H1 (cell line): ENCODE data around the gene MPPED1. TPM values are rescaled to one million over a fixed set of nuclear protein-coding genes. Genes with fewer than 3 reads are reported as not detected.

Source experiments
- CTCF ChIA-PET: fragments of 300-600 bp; sonication (Branson Sonifier 250); formaldehyde crosslinking; loops from one replicate; lab custom pipeline; 2021; ENCODE audit not compliant: partially characterized antibody; lab: Charles Lee
- POLR2A ChIA-PET: fragments of 300-600 bp; sonication (Branson Sonifier 250); formaldehyde crosslinking; loops from one replicate; lab custom pipeline; 2021; ENCODE audit warnings: inconsistent platforms; ENCODE audit not compliant: partially characterized antibody; lab: Charles Lee
- DNase-seq, 2 experiments: peaks; one replicate each; pipeline versions ENCODE4 v3.0.0 to v3.0.0-alpha.2; 2010 to 2022; ENCODE audit warnings: low spot score in 2 of 2, low read depth in 1 of 2, mixed read lengths in 1 of 2
- FAIRE-seq: peaks from 2 replicates; lab custom pipeline; 2011; peaks lifted over from hg19 to GRCh38; lab: Jason Lieb, UNC
- H2AFZ ChIP-seq: 2 replicates; pipeline ENCODE4 v1.8.1; 2012; ENCODE audit warnings: low read length, inconsistent platforms
- H2AK5ac ChIP-seq: 2 replicates; pipeline ENCODE4 v1.6.1; 2013; ENCODE audit warnings: low read depth, low read length
- H2BK120ac ChIP-seq: replicated peaks from 2 replicates; pipeline ENCODE3; 2013; ENCODE audit warnings: low read depth, low read length, inconsistent platforms
- H2BK12ac ChIP-seq: 2 replicates; pipeline ENCODE4 v1.6.1; 2013; ENCODE audit warnings: low read depth, low read length
- H2BK15ac ChIP-seq: 2 replicates; pipeline ENCODE4 v1.6.1; 2013; ENCODE audit warnings: low read length
- H2BK20ac ChIP-seq: 2 replicates; pipeline ENCODE4 v1.6.1; 2013; ENCODE audit warnings: low read length
- H2BK5ac ChIP-seq: 2 replicates; pipeline ENCODE4 v1.6.1; 2013; ENCODE audit warnings: low read depth, low read length
- H3K14ac ChIP-seq: 2 replicates; pipeline ENCODE4 v1.6.1; 2013; ENCODE audit warnings: inconsistent platforms; ENCODE audit not compliant: insufficient read length
- H3K18ac ChIP-seq: 2 replicates; pipeline ENCODE4 v1.6.1; 2013; ENCODE audit warnings: low read length; ENCODE audit errors: extremely low read depth
- H3K23ac ChIP-seq: 2 replicates; pipeline ENCODE4 v1.6.1; 2013; ENCODE audit warnings: inconsistent platforms; ENCODE audit not compliant: insufficient read length
- H3K23me2 ChIP-seq: 2 replicates; pipeline ENCODE4 v1.6.1; 2013; ENCODE audit warnings: low read depth, low read length
- H3K27ac ChIP-seq: 2 replicates; pipeline ENCODE4 v1.6.1; 2011; ENCODE audit warnings: low read depth, low read length, inconsistent platforms
- H3K27me3 ChIP-seq, 4 experiments: replicated peaks in 1 of 4; 1 replicate in 1 of 4; 2 replicates in 3 of 4; pipeline versions ENCODE4 v1.6.1 to v1.8.1; 2011 to 2013; ENCODE audit warnings: low read length in 3 of 4, mild to moderate bottlenecking in 3 of 4, inconsistent platforms in 2 of 4, mixed read lengths in 2 of 4, moderate library complexity in 1 of 4; ENCODE audit not compliant: control insufficient read depth in 3 of 4, insufficient read depth in 3 of 4; ENCODE audit errors: extremely low read depth in 1 of 4
- H3K36me3 ChIP-seq, 4 experiments: 2 replicates each; pipeline versions ENCODE4 v1.6.1 to v1.8.1; 2011 to 2013; ENCODE audit warnings: mild to moderate bottlenecking in 4 of 4, low read length in 3 of 4, moderate library complexity in 2 of 4, control low read depth in 1 of 4, inconsistent platforms in 1 of 4; ENCODE audit not compliant: insufficient read depth in 4 of 4, control insufficient read depth in 2 of 4
- H3K4ac ChIP-seq: replicated peaks from 2 replicates; pipeline ENCODE3; 2013; ENCODE audit warnings: low read length, low read depth, mixed read lengths, inconsistent platforms; ENCODE audit not compliant: insufficient read length
- H3K4me1 ChIP-seq, 4 experiments: replicated peaks in 1 of 4; 1 replicate in 1 of 4; 2 replicates in 3 of 4; pipeline versions ENCODE4 v1.6.1 to v1.8.1; 2011 to 2013; ENCODE audit warnings: low read length in 3 of 4, inconsistent platforms in 2 of 4, mixed read lengths in 1 of 4; ENCODE audit not compliant: insufficient read depth in 4 of 4, control insufficient read depth in 3 of 4
- H3K4me2 ChIP-seq, 2 experiments: 2 replicates each; pipeline versions ENCODE4 v1.6.1 to v1.8.1; 2011 to 2013; ENCODE audit warnings: low read depth in 2 of 2, low read length in 2 of 2, control low read depth in 1 of 2, inconsistent platforms in 1 of 2, mild to moderate bottlenecking in 1 of 2; ENCODE audit not compliant: insufficient read depth in 1 of 2
- H3K4me3 ChIP-seq, 4 experiments: fragments of 200-600, 300-600 bp in 1 of 4; sonication (generic), shearing (Covaris generic), sonication (Bioruptor Twin) in 1 of 4; 2 replicates each; pipeline versions ENCODE4 v1.5.1 to v1.8.1; 2011 to 2016; ENCODE audit warnings: low read length in 4 of 4, low read depth in 3 of 4, control low read depth in 2 of 4, inconsistent platforms in 2 of 4, mild to moderate bottlenecking in 2 of 4, mixed read lengths in 1 of 4, moderate library complexity in 1 of 4; ENCODE audit not compliant: insufficient read depth in 2 of 4; ENCODE audit errors: extremely low read depth in 1 of 4
- H3K56ac ChIP-seq: replicated peaks from 2 replicates; pipeline ENCODE3; 2013; ENCODE audit warnings: low read depth, mild to moderate bottlenecking, mixed read lengths, low read length, inconsistent platforms; ENCODE audit not compliant: insufficient read length
- H3K79me1 ChIP-seq: 2 replicates; pipeline ENCODE4 v1.6.1; 2013; ENCODE audit warnings: low read depth, low read length, control low read depth
- H3K79me2 ChIP-seq, 2 experiments: 2 replicates each; pipeline versions ENCODE4 v1.6.1 to v1.8.1; 2012 to 2013; ENCODE audit warnings: low read length in 2 of 2, mild to moderate bottlenecking in 2 of 2, inconsistent platforms in 1 of 2; ENCODE audit not compliant: insufficient read depth in 2 of 2, control insufficient read depth in 1 of 2
- H3K9ac ChIP-seq, 4 experiments: replicated peaks in 1 of 4; 1 replicate in 1 of 4; 2 replicates in 3 of 4; pipeline versions ENCODE4 v1.6.1 to v1.8.1; 2011 to 2013; ENCODE audit warnings: low read depth in 3 of 4, low read length in 3 of 4, control low read depth in 2 of 4, mild to moderate bottlenecking in 2 of 4, moderate library complexity in 2 of 4, inconsistent platforms in 1 of 4; ENCODE audit errors: extremely low read depth in 1 of 4
- H3K9me3 ChIP-seq, 2 experiments: 2 replicates each; pipeline versions ENCODE4 v1.6.1 to v1.8.1; 2012 to 2013; ENCODE audit warnings: mild to moderate bottlenecking in 2 of 2, moderate library complexity in 2 of 2, control low read depth in 1 of 2, inconsistent platforms in 1 of 2, low read depth in 1 of 2, low read length in 1 of 2, mixed read lengths in 1 of 2; ENCODE audit not compliant: insufficient read depth in 2 of 2
- H4K20me1 ChIP-seq, 2 experiments: replicated peaks in 1 of 2; 2 replicates each; pipeline versions ENCODE3 to v1.8.1; 2011 to 2013; ENCODE audit warnings: inconsistent platforms in 2 of 2, low read length in 2 of 2, mild to moderate bottlenecking in 1 of 2; ENCODE audit not compliant: insufficient read depth in 2 of 2, control insufficient read depth in 1 of 2
- H4K5ac ChIP-seq: 2 replicates; pipeline ENCODE4 v1.6.1; 2013; ENCODE audit warnings: low read length, low read depth, mixed read lengths, inconsistent platforms; ENCODE audit not compliant: insufficient read length
- H4K8ac ChIP-seq: 2 replicates; pipeline ENCODE4 v1.8.0; 2013; ENCODE audit warnings: mild to moderate bottlenecking, moderate library complexity, low read length, inconsistent platforms; ENCODE audit not compliant: insufficient read depth; ENCODE audit errors: extremely low read depth
- H4K91ac ChIP-seq: replicated peaks from 2 replicates; pipeline ENCODE3; 2013; ENCODE audit warnings: low read length, mixed read lengths, inconsistent platforms; ENCODE audit not compliant: insufficient read length
- RNF2 ChIP-seq: fragments of 200-900, 300-1000 bp; sonication (generic); IDR thresholded peaks from 2 replicates; pipeline ENCODE4 v1.7.1; 2016; ENCODE audit warnings: borderline replicate concordance, low read depth, mild to moderate bottlenecking, antibody characterized with exemption, low read length; ENCODE audit not compliant: poor library complexity, severe bottlenecking; ENCODE audit errors: missing control alignments
- WGBS, 2 experiments: shearing (Covaris generic) in 1 of 2; methylation state at CpG; one replicate each; pipeline versions ENCODE4 v1.1.6 to v1.1.7; 2013 to 2015; ENCODE audit warnings: low lambda C conversion rate in 2 of 2, mixed read lengths in 2 of 2, inconsistent platforms in 1 of 2, low coverage in 1 of 2, missing lambda C conversion rate in 1 of 2; ENCODE audit not compliant: insufficient replicate concordance in 2 of 2, insufficient coverage in 1 of 2, insufficient read length in 1 of 2; ENCODE audit errors: extremely low coverage in 1 of 2, missing lambda C conversion rate in 1 of 2; 5-methylcytosine and 5-hydroxymethylcytosine counted together
- polyA plus RNA-seq, 7 experiments: library from polyadenylated mRNA; depleted of rRNA in 3 of 7; stranded (reverse) in 5 of 7; unstranded in 2 of 7; fragments of >200 nt in 5 of 7; fragments of 200-250 nt in 2 of 7; gene quantifications; 1 replicate in 5 of 7; 2 replicates in 1 of 7; 4 replicates in 1 of 7; pipeline versions ENCODE4 v1.2.1 to v1.2.3, GENCODE V29; 2011 to 2013; ENCODE audit warnings: missing spikeins in 2 of 7, mixed read lengths in 2 of 7
- total RNA-seq: library from RNA; stranded (reverse); fragmentation: NEBNext Ultra II Directional; extraction: Animal tissue kit (Norgen Biotek cat#: 25700); gene quantifications from 2 replicates; pipeline ENCODE4 v1.2.1, GENCODE V29; 2021
- TF ChIP-seq, protein P1 (sequence below): IDR thresholded peaks from 2 replicates; pipeline ENCODE4 v1.6.1; 2011; ENCODE audit warnings: low read depth, mild to moderate bottlenecking, low read length; ENCODE audit not compliant: insufficient read depth

Gene MPPED1
- total and polyA plus RNA-seq, 2 of the 8 experiments (the other 6 are each of a cell fraction or from before 2014, with no cell fraction given): 0.29 to 0.37 TPM

DNA sequence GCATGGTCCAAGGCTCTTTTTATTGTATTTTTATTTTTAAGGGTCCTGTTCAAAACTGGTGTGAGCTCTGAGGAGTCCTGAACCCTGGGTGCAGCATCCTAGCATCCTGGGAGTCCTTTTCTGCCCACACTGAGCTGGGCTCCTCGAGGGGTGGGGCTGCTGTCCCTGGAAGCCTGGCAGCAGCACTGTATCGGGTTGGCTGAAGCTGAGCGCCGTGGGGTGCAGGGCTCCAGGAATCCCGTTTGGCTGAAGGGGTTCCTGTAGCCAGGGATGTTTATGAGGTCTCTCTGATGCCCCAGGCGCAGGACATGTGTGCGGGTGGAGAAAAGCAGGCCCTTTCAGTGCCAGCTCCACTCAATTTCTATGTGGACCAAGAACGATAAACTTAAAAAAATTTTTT lies 95.4 kb downstream of the MPPED1 start:
- Histone ChIP-seq H3K23ac (no peak overlapping the region), H3K36me3 (no peaks in the 10 kb centered on the region), H2BK120ac (no peak overlapping the region), H3K23me2 (peaks cover 28% of the 10 kb centered on the region; the same call in 1 of the 2 replicates), H2AK5ac (no peak overlapping the region), H3K79me2 (no peaks in the 10 kb centered on the region), H2BK15ac (no peak overlapping the region), H4K8ac (no peak overlapping the region), H3K14ac (no peak overlapping the region), H4K20me1 (peaks cover 0 to 10% of the 10 kb centered on the region in 2 experiments), H3K18ac (no peak overlapping the region), H2BK5ac (no peak overlapping the region), H3K4me1 (no peaks in the 10 kb centered on the region; a peak in 2 of 7 replicates), H3K56ac (no peak overlapping the region), H3K27me3 (no peaks in the 10 kb centered on the region), H3K9me3 (no peaks in the 10 kb centered on the region; a peak in 1 of 4 replicates), H2BK12ac (no peak overlapping the region), H2AFZ (no peak overlapping the region), H2BK20ac (no peak overlapping the region), H4K91ac (no peak overlapping the region), H3K9ac (no peak overlapping the region), H4K5ac (no peak overlapping the region), H3K27ac (no peak overlapping the region), H3K4ac (no peak overlapping the region), H3K4me2 (no peak overlapping the region), H3K79me1 (no peaks in the 10 kb centered on the region), H3K4me3 (no peak overlapping the region)
- TF ChIP-seq, protein P1, sequence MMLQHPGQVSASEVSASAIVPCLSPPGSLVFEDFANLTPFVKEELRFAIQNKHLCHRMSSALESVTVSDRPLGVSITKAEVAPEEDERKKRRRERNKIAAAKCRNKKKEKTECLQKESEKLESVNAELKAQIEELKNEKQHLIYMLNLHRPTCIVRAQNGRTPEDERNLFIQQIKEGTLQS: no peak
- no peak for TF ChIP-seq RNF2
- WGBS, 2 experiments: 95% methylated on average over 8 of the region's 8 CpGs; no CpG with 5 or more reads in 1 of the 2 experiments
- ChIA-PET CTCF (interaction anchor here (0.6 to 2.7 kb wide), 2 partner anchors 9 to 44 kb away, joined by 3 to 13 read pairs; no protein-coding TSS in a partner anchor), POLR2A (no interaction called here)
- no peak for FAIRE-seq
- DNase-seq: no peak
